Measurements from ENCODE around the gene GNPTG.

Gene GNPTG

GRCh38 chr16:1407753-1408152, 56.0 kb downstream of the GNPTG start:
- no peak overlapping the region for H3K4me3 ChIP-seq (IDR thresholded peaks at IDR 0.05; ENCODE audit: insufficient read depth, low read depth, low read length)
- no peaks in the 10 kb centered on the region for H3K36me3 ChIP-seq (ENCODE audit: insufficient read depth)
- H3K27ac ChIP-seq = no peak overlapping the region
- H4K20me1 ChIP-seq (ENCODE audit: insufficient read depth) = no peaks in the 10 kb centered on the region
- no peak for TF ChIP-seq CTCF (conservative IDR thresholded peaks at IDR 0.05; ENCODE audit: low read depth, low read length)
- H3K79me2 ChIP-seq (ENCODE audit: insufficient read depth, low read depth) = peaks cover 66% of the 10 kb centered on the region
- no peaks in the 10 kb centered on the region for H3K27me3 ChIP-seq (ENCODE audit: insufficient read depth, low read depth)
- H3K4me2 ChIP-seq = no peak overlapping the region
- peaks cover 3% of the 10 kb centered on the region for H3K4me1 ChIP-seq (ENCODE audit: low read depth, poor library complexity, severe bottlenecking)
- no peak overlapping the region for H3K9ac ChIP-seq
- H2AFZ ChIP-seq (ENCODE audit: low read depth) = no peak overlapping the region

GRCh38 chr16:1408171-1408837, 56.6 kb downstream of the GNPTG start:
- no peak overlapping the region for H3K27ac ChIP-seq
- no peak for TF ChIP-seq CTCF (conservative IDR thresholded peaks at IDR 0.05; ENCODE audit: low read depth, low read length)
- H3K27me3 ChIP-seq (ENCODE audit: insufficient read depth, low read depth) = no peaks in the 10 kb centered on the region
- H3K4me2 ChIP-seq = no peak overlapping the region
- peaks cover 71% of the 10 kb centered on the region for H3K79me2 ChIP-seq (ENCODE audit: insufficient read depth, low read depth)
- no peak overlapping the region for H2AFZ ChIP-seq (ENCODE audit: low read depth)
- no peaks in the 10 kb centered on the region for H4K20me1 ChIP-seq (ENCODE audit: insufficient read depth)
- peaks cover 6% of the 10 kb centered on the region for H3K4me1 ChIP-seq (ENCODE audit: low read depth, poor library complexity, severe bottlenecking)
- H3K9ac ChIP-seq = no peak overlapping the region
- no peaks in the 10 kb centered on the region for H3K36me3 ChIP-seq (ENCODE audit: insufficient read depth)
- H3K4me3 ChIP-seq (IDR thresholded peaks at IDR 0.05; ENCODE audit: insufficient read depth, low read depth, low read length) = no peak overlapping the region

- Histone ChIP-seq H3K79me2 (ENCODE audit: insufficient read depth, low read depth) (peaks cover 55% of the 10 kb centered on the region), H3K4me2 (no peak overlapping the region; the same call in 1 of the 2 replicates), H2AFZ (ENCODE audit: low read depth) (no peak overlapping the region), H3K9ac (no peak overlapping the region), H3K4me1 (ENCODE audit: low read depth, poor library complexity, severe bottlenecking) (peaks cover 16% of the 10 kb centered on the region), H3K27me3 (ENCODE audit: insufficient read depth, low read depth) (no peaks in the 10 kb centered on the region), H4K20me1 (ENCODE audit: insufficient read depth) (no peaks in the 10 kb centered on the region), H3K27ac (no peak overlapping the region), H3K36me3 (ENCODE audit: insufficient read depth) (no peaks in the 10 kb centered on the region), H3K4me3 (IDR thresholded peaks at IDR 0.05; ENCODE audit: insufficient read depth, low read depth, low read length) (no peak overlapping the region)
- no peak for TF ChIP-seq CTCF (conservative IDR thresholded peaks at IDR 0.05; ENCODE audit: low read depth, low read length)
These were observed 61.1 kb downstream of the GNPTG start for GRCh38 chr16:1412847-1413246.

Data from KMS-11 (cell line).